Adipocyte (in vitro differentiated cells): ENCODE measurements around the gene MAP1LC3A.

Experiments
- DNase-seq: peaks from one replicate; pipeline ENCODE4 v3.0.0-alpha.2; 2015; ENCODE audit warnings: low read depth
- H3K27me3 ChIP-seq: replicated peaks from 2 replicates; pipeline ENCODE4 v1.7.0; 2013; ENCODE audit warnings: mild to moderate bottlenecking, low read length, moderate library complexity; ENCODE audit not compliant: control insufficient read depth, insufficient read depth
- H3K36me3 ChIP-seq: 2 replicates; pipeline ENCODE4 v1.7.0; 2013; ENCODE audit warnings: low read length, mild to moderate bottlenecking, moderate library complexity; ENCODE audit not compliant: control insufficient read depth, insufficient read depth, severe bottlenecking
- H3K4me1 ChIP-seq: 2 replicates; pipeline ENCODE4 v1.7.0; 2013; ENCODE audit warnings: mild to moderate bottlenecking, low read length, moderate library complexity; ENCODE audit not compliant: control insufficient read depth, insufficient read depth
- H3K4me3 ChIP-seq: 2 replicates; pipeline ENCODE4 v1.7.0; 2013; ENCODE audit warnings: mild to moderate bottlenecking, low read length, moderate library complexity
- H3K9ac ChIP-seq: 2 replicates; pipeline ENCODE4 v1.7.0; 2013; ENCODE audit warnings: mild to moderate bottlenecking, low read length, moderate library complexity
- H3K9me3 ChIP-seq: 2 replicates; pipeline ENCODE4 v1.7.0; 2013; ENCODE audit warnings: mild to moderate bottlenecking, low read length, moderate library complexity; ENCODE audit not compliant: control insufficient read depth

The MAP1LC3A gene

DNA sequence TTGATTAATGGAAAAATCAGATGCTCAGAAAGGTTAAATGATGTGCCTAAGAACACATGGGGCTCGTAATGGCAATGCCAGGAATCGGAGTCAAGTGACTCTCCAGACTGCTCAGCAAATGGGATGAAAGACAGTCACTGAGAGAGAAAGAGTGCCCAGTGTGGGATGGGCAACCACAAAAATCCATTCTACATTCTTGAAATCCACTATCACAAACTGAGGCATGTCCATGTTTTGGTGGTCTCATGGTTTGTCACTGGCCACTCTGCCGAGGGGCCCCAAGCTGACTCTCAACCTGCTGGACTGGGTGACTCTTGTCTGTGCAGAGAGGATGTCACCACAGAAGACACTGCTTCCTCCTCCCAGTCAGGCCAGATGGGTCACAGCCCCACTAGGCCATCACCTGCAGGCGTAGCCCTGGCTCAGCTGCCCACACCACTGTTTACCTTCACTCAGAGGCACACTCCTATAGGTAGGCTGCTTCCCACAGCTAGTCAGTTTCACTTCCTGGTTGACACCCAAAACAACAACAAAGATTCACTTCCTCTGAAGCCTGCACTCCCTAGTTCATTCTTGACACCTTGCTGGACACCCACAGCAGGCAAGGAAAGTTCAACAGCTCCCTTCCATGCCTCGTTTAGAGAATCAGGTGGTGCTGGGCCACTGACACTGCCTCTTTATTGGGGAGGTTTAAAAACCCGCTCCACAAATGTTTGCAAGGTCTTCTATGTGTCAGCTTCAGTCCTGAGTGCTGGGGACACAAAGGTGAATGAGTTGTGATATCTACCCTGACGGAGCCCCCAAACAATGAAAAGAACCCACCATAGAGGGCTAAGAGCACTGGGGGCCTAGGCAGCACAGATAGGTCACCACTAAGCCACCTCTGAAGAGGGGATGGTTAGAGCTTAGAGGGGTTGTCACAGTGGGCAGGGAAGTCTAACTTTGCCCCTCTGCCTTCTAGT lies 21.7 kb downstream of the MAP1LC3A start:
- Histone ChIP-seq H3K4me3 (no peak overlapping the region), H3K27me3 (no peaks in the 10 kb centered on the region), H3K9me3 (no peaks in the 10 kb centered on the region), H3K4me1 (peaks cover 49% of the 10 kb centered on the region), H3K36me3 (no peaks in the 10 kb centered on the region), H3K9ac (no peak overlapping the region)
- DNase-seq: peak; percentile 21

DNA sequence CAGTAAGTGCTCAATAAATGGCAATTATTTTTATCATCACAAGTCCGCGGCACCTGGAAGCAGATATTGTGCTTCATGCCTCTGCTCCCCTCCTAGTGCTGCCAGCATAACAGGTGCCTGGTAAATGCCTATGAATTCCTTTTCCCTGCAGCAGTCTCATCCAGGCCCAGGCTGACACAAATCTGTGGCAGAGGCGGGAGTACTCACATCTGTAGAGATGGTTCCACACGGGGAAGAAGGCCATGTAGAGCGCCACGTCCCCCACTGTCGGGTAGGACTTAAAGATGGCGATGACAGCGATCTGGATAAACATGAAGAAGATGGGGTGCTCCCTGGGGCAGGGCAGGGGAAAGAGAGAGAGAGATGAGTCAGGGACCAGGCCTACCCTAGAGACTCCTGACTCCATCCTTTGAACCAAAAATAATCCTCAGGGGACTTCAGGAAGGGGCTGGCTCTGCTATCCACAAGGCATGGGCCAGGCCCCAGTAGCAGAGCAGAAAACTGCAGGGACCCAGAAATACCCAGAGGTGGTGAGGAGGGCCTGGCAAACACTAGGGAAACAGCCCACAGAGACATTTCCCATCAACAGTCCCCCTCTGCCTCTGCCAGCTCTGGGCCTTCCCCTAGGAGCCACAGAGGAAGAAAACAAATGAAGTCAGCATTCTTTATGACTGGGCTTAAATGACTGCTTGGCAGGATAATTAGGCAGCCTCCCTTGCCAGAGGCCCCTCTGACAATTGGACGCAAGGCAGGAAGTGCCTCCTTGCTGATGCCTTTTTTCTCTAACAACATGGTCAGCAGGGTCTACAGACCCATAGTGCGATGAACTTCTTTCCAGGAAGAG lies 23.0 kb downstream of the MAP1LC3A start:
- no peaks in the 10 kb centered on the region for H3K9me3 ChIP-seq
- H3K9ac ChIP-seq: peak overlapping the region; percentile 32
- H3K27me3 ChIP-seq: no peaks in the 10 kb centered on the region
- no peaks in the 10 kb centered on the region for H3K36me3 ChIP-seq
- peaks cover 49% of the 10 kb centered on the region for H3K4me1 ChIP-seq
- DNase-seq: peak; percentile 83
- no peak overlapping the region for H3K4me3 ChIP-seq

DNA sequence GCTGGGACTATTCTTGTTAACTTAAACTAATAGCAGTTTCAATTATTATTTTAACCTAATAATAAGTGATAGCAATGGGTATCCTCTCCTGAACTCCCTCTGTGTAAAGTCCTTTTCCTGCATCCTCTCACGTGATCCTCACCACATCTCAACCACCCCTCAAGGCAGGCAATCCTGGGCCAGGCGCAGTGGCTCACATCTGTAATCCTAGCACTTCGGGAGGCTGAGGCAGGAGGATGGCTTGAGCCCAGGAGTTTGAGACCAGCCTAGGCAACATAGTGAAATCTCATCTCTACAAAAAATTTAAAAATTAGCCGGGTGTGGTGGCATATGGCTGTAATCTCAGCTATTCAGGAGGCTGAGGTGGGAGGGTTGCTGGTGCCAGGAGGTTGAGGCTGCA lies 23.7 kb downstream of the MAP1LC3A start:
- H3K9ac ChIP-seq: peak overlapping the region; percentile 32
- peaks cover 3% of the 10 kb centered on the region for H3K36me3 ChIP-seq
- peaks cover 49% of the 10 kb centered on the region for H3K4me1 ChIP-seq
- no peaks in the 10 kb centered on the region for H3K9me3 ChIP-seq
- H3K27me3 ChIP-seq: no peaks in the 10 kb centered on the region
- DNase-seq: no peak
- no peak overlapping the region for H3K4me3 ChIP-seq

DNA sequence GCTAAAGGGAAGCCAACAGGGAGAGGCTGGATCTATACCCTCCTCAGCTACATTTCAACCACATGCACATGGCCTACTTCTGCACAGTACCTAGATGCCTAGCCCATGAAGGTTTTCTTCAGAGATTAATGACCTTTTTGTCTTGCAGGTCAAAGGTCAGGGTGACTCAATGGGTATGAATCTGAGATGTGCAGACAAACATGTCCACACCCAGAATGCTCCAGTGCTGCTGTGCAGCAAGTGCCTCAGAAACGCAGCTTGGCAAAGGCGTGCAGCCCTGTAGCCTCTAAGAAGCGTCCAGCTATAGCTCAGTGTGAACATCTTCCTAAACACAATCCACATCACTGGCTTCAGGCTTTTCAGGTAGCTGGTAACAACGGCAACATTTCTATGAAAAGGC lies 24.4 kb downstream of the MAP1LC3A start:
- H3K4me1 ChIP-seq: peaks cover 45% of the 10 kb centered on the region
- no peak overlapping the region for H3K9ac ChIP-seq
- no peaks in the 10 kb centered on the region for H3K9me3 ChIP-seq
- H3K27me3 ChIP-seq: no peaks in the 10 kb centered on the region
- no peak for DNase-seq
- H3K4me3 ChIP-seq: no peak overlapping the region
- H3K36me3 ChIP-seq: peaks cover 7% of the 10 kb centered on the region

DNA sequence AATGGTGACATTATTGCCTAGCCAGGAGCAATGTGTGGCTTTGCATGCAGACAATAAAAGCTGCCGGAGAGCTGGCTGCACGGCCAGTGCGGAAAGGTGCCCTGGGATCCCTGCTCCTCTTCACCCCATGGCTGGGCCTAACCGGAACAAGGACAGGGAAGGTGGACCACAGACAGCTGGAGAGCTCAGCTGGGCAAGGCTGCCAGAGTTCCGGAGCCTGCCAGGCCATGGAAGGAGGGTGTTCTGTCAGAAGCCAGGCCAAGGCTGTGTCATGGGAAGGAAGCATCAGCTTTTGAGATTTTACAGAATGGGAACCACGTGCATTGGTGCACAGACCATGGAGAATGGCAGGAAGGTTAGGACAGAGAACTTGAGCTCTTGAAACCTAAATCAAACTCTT lies 25.0 kb downstream of the MAP1LC3A start:
- DNase-seq: no peak
- Histone ChIP-seq H3K9ac (no peak overlapping the region), H3K4me1 (peaks cover 39% of the 10 kb centered on the region), H3K9me3 (no peaks in the 10 kb centered on the region), H3K36me3 (peaks cover 7% of the 10 kb centered on the region), H3K4me3 (no peak overlapping the region), H3K27me3 (no peaks in the 10 kb centered on the region)

DNA sequence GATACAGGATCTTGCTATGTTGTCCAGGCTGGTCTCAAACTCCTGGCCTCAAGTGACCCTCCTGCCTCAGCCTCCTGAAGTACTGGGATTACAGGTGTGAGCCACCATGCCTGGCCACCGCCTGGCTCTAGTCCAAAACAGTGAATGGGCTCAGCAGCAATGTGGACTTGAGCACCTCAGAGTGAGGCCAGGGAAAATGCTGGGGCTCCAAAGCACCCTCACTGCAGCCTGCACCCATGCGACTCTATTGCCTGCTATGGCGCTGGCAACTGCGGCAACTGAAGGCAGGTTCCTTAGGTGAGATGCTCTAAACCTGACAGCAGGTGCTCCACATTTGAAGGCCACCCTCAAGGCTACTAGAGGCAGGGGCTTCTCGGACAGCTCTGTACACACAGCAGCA lies 26.5 kb downstream of the MAP1LC3A start:
- Histone ChIP-seq H3K4me3 (no peak overlapping the region), H3K27me3 (no peaks in the 10 kb centered on the region), H3K9me3 (no peaks in the 10 kb centered on the region), H3K9ac (no peak overlapping the region), H3K36me3 (peaks cover 7% of the 10 kb centered on the region), H3K4me1 (peaks cover 24% of the 10 kb centered on the region)
- no peak for DNase-seq

DNA sequence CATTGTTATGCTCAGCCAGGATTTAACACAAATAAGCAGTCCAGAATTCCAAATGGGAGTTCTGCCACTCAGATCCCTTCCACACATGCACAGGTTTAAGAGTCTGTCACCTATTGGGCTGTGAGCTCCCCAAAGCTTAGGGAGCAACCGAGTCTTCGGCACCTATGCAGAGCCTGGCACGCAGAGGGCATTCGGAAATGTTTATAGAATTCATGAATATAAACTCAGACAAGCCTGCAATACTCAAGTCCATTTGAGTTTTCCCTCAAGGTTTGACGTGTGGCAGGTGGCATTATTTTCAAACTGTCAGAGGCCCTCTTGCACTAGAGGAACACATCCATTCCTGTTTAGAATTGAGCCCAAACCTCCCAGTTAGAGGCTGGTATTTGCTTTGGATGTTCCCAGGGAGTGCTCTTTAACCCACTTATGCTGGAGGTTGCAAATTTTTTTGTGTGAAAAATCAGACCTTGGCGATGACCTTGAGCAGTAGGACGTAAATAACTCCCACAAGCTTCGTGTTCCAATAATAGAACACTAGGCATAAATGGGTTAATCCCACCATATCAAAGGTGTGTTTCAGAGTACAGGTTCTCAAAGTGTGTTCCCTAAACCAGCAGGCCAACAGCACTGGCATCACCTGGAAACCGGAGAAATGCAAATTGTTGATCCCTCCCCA lies 28.1 kb downstream of the MAP1LC3A start:
- no peak for DNase-seq

DNA sequence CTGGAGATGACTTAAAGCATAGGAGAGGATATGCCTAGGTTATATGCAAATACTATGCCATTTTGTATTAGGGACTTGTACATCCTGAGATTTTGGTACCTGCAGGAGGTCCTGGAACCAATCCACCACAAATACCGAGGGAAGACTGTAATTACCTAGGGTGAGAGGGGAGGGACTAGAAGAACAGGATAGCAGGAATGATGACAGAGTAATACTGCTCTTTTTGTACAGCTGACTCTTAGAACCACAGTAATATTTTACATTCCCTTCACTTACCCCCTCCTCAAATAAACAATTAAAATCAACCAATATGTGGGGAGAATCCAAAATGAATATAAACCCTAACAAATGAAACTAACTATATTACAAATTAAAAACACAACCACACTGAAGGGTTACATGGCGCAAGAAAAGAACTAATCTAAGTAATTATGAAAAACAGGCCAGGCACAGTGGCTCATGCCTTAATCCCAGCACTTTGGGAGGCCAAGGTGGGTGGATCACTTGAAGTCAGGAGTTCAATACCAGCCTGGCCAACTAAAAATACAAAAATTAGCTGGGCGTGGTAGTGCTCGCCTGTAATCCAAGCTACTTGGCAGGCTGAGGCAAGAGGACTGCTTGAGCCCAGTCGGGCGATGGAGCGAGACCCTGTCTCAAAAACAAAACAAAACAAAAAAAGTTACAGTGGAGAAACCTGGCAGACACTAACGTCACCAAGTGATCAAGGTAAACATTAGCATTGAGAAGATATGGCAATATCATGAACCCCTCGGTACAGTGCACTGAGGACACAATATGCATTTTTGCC lies 37.1 kb downstream of the MAP1LC3A start:
- Histone ChIP-seq H3K9me3 (no peaks in the 10 kb centered on the region), H3K4me1 (no peaks in the 10 kb centered on the region)
- no peak for DNase-seq

More for the DNA sequence above, 28.1 kb downstream of the MAP1LC3A start:
- H3K36me3 ChIP-seq: peaks cover 7% of the 10 kb centered on the region
- H3K9me3 ChIP-seq: no peaks in the 10 kb centered on the region
- no peak overlapping the region for H3K4me3 ChIP-seq
- no peak overlapping the region for H3K9ac ChIP-seq
- H3K27me3 ChIP-seq: no peaks in the 10 kb centered on the region
- H3K4me1 ChIP-seq: peaks cover 16% of the 10 kb centered on the region

DNA sequence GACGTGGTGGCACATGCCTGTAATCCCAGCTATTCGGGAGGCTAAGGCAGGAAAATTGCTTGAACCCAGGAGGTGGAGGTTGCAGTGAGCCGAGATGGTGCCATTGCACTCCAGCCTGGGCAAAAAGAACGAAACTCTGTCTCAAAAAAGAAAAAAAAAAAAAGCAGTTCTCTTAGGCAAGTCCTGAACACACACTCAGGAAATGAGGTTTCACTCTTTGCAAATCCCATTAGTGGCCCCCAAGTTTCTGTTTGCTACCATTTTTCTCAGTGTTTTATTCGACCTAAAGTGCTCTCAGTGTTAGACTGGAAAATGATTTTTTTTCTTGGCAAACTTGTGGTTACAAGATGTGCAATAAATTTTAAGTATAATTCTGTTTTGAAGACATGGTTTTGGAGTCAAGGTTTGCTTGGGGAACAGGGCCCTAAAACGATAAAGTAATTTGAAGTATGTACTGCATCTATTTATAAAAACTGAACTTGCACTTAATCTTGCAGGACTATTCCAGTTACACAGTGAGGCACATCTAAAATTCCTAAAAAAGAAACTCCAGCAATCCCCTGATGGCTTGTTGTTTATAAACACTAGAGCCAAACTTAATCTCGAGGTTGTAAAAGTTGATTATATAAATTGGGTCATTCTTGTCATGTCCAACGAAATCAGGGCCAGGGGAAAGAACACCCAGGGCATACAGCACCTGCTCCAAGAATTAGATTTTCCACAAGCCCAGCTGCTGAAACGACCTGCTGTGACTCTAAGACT lies 42.6 kb downstream of the MAP1LC3A start:
- Histone ChIP-seq H3K27me3 (no peaks in the 10 kb centered on the region), H3K36me3 (no peaks in the 10 kb centered on the region), H3K4me3 (no peak overlapping the region), H3K9ac (no peak overlapping the region), H3K9me3 (no peaks in the 10 kb centered on the region), H3K4me1 (peaks cover 5% of the 10 kb centered on the region)
- no peak for DNase-seq

More for the DNA sequence above, 37.1 kb downstream of the MAP1LC3A start:
- Histone ChIP-seq H3K27me3 (no peaks in the 10 kb centered on the region), H3K9ac (no peak overlapping the region), H3K36me3 (no peaks in the 10 kb centered on the region), H3K4me3 (no peak overlapping the region)
